SK-N-SH (cell line): ENCODE measurements around the gene WDCP.

Experiments used
- EZH2phosphoT487 ChIP-seq: fragments of 200-600 bp; sonication (generic); IDR thresholded peaks from 2 replicates; pipeline ENCODE4 v1.6.1; 2017; ENCODE audit warnings: low read depth, mixed run types, mild to moderate bottlenecking, antibody characterized with exemption, moderate library complexity, borderline replicate concordance
- POLR2AphosphoS5 ChIP-seq: IDR thresholded peaks from 2 replicates; pipeline ENCODE4 v1.6.1; 2012; ENCODE audit warnings: low read depth, low read length
- RAD21 ChIP-seq: IDR thresholded peaks from 2 replicates; pipeline ENCODE4 v1.6.1; 2012; ENCODE audit warnings: mild to moderate bottlenecking, low read length
- SIN3A ChIP-seq: IDR thresholded peaks from 2 replicates; pipeline ENCODE4 v1.6.1; 2012; ENCODE audit warnings: low read depth, mild to moderate bottlenecking, low read length, moderate library complexity, borderline replicate concordance
- TAF1 ChIP-seq: IDR thresholded peaks from 2 replicates; pipeline ENCODE4 v1.6.1; 2012; ENCODE audit warnings: low read depth, mild to moderate bottlenecking, low read length, moderate library complexity, borderline replicate concordance
- YY1 ChIP-seq: IDR thresholded peaks from 2 replicates; pipeline ENCODE4 v1.4.0; 2012; ENCODE audit warnings: low read depth, mild to moderate bottlenecking
- TF ChIP-seq, protein P1 (sequence below): fragments of 200-600 bp; sonication (generic); IDR thresholded peaks from 2 replicates; pipeline ENCODE4 v1.6.1; 2017; ENCODE audit warnings: antibody characterized with exemption, mild to moderate bottlenecking, moderate library complexity

DNA sequence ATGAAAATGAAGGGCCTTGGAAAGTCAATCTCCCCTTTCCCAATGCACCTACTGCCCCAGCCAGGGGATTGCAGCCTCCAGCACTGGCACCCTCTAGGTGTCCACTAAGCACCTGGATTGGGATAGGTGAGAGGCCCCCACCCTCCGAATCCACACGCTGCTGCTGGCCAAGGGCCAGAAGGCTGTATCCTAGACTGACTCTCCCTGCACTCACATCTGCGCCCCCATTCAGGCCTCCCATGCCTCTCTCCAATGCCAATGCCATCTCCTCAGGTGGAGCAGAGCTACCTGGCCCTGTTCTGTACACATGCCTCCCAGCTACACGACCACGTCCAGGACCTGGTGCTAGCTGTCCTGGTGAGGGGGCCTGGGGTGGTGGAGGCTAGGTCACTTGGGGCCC, 27.5 kb downstream of the WDCP start:
- TF ChIP-seq, protein P1, sequence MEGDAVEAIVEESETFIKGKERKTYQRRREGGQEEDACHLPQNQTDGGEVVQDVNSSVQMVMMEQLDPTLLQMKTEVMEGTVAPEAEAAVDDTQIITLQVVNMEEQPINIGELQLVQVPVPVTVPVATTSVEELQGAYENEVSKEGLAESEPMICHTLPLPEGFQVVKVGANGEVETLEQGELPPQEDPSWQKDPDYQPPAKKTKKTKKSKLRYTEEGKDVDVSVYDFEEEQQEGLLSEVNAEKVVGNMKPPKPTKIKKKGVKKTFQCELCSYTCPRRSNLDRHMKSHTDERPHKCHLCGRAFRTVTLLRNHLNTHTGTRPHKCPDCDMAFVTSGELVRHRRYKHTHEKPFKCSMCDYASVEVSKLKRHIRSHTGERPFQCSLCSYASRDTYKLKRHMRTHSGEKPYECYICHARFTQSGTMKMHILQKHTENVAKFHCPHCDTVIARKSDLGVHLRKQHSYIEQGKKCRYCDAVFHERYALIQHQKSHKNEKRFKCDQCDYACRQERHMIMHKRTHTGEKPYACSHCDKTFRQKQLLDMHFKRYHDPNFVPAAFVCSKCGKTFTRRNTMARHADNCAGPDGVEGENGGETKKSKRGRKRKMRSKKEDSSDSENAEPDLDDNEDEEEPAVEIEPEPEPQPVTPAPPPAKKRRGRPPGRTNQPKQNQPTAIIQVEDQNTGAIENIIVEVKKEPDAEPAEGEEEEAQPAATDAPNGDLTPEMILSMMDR: no peak
- TF ChIP-seq TAF1: no peak
- no peak for TF ChIP-seq YY1
- no peak for TF ChIP-seq EZH2phosphoT487
- no peak for TF ChIP-seq SIN3A
- TF ChIP-seq RAD21: no peak
- no peak for TF ChIP-seq POLR2AphosphoS5
